NCI-H1092 treated with DMSO at 0.1 percent for 48 hours (cell line): ENCODE data around the gene SS18.

ENCODE experiments used
- DNase-seq: peaks from one replicate; lab custom pipeline; 2025; lab: John Stamatoyannopoulos, UW

The SS18 gene

GRCh38 chr18:26071725-26072124 is 18.7 kb downstream of the SS18 start:
- no peak for DNase-seq

- no peak for DNase-seq
Observed at GRCh38 chr18:26071020-26071419, 19.4 kb downstream of the SS18 start.

- no peak for DNase-seq
Observed at GRCh38 chr18:26059357-26059756, 31.1 kb downstream of the SS18 start.

- DNase-seq = no peak
Observed at GRCh38 chr18:26057344-26057773, 33.1 kb downstream of the SS18 start.

GRCh38 chr18:26056291-26056690 is 34.1 kb downstream of the SS18 start:
- DNase-seq = no peak

- no peak for DNase-seq
Observed at GRCh38 chr18:26052505-26052904, 37.9 kb downstream of the SS18 start.

- no peak for DNase-seq
Observed at GRCh38 chr18:26051843-26052242, 38.6 kb downstream of the SS18 start.

- no peak for DNase-seq
Observed at GRCh38 chr18:26046419-26047077, 43.9 kb downstream of the SS18 start.

GRCh38 chr18:26044807-26045206 is 45.6 kb downstream of the SS18 start:
- DNase-seq = no peak

GRCh38 chr18:26040051-26040656 is 50.3 kb downstream of the SS18 start:
- no peak for DNase-seq

- no peak for DNase-seq
Observed at GRCh38 chr18:26039203-26039602, 51.2 kb downstream of the SS18 start.

GRCh38 chr18:26036635-26037034 is 53.8 kb downstream of the SS18 start:
- no peak for DNase-seq

GRCh38 chr18:26034850-26035497 is 55.4 kb downstream of the SS18 start:
- no peak for DNase-seq

GRCh38 chr18:26022585-26022984 is 67.8 kb downstream of the SS18 start:
- no peak for DNase-seq

- DNase-seq = no peak
Observed at GRCh38 chr18:26021061-26021754, 69.2 kb downstream of the SS18 start.

- DNase-seq = no peak
Observed at GRCh38 chr18:26017929-26018328, 72.5 kb downstream of the SS18 start.

GRCh38 chr18:26014462-26014861 is 76.0 kb downstream of the SS18 start:
- DNase-seq = no peak

- DNase-seq = no peak
Observed at GRCh38 chr18:26008619-26009018, 81.8 kb downstream of the SS18 start.

GRCh38 chr18:26008096-26008495 is 82.3 kb downstream of the SS18 start:
- no peak for DNase-seq

- no peak for DNase-seq
Observed at GRCh38 chr18:26005950-26006349, 84.5 kb downstream of the SS18 start.

GRCh38 chr18:26004832-26005231 is 85.6 kb downstream of the SS18 start:
- no peak for DNase-seq

GRCh38 chr18:26003817-26004216 is 86.6 kb downstream of the SS18 start:
- no peak for DNase-seq

- no peak for DNase-seq
Observed at GRCh38 chr18:26003356-26003755, 87.1 kb downstream of the SS18 start.
